Adipose tissue (tissue), 3 donors: ENCODE data around the gene METTL25B. TPM values are rescaled to one million over a fixed set of nuclear protein-coding genes. Genes with fewer than 3 reads are reported as not detected.

Experiments used
- H3K27ac ChIP-seq: one replicate; pipeline ENCODE4 v1.5.1; 2013; ENCODE audit warnings: low read depth, low read length
- WGBS, 3 donors: extraction: QIAGEN DNeasy Blood & Tissue Kit; methylation state at CpG; one replicate each; pipeline ENCODE4 v1.1.7; 2013; 5-methylcytosine and 5-hydroxymethylcytosine counted together
- polyA plus RNA-seq, 3 donors: library from polyadenylated mRNA; stranded (reverse); fragments of 200-250 nt; gene quantifications; one replicate each; pipeline ENCODE4 v1.2.3, GENCODE V29; 2013
- donor health status: healthy with polysubstance abuse.
- donor health status: Bipolar disorder and iron deficiency.
- donor health status: healthy.

Gene METTL25B
- polyA plus RNA-seq, 3 donors, result 22.7 to 25.4 (median 24.6) TPM

GRCh38 chr1:156714830-156715229 is 13.4 kb upstream of the METTL25B start:
- 81 to 87% (median 84%) methylated on average over 3 of the region's 3 CpGs for WGBS, 3 donors
- no peak overlapping the region for H3K27ac ChIP-seq

DNA sequence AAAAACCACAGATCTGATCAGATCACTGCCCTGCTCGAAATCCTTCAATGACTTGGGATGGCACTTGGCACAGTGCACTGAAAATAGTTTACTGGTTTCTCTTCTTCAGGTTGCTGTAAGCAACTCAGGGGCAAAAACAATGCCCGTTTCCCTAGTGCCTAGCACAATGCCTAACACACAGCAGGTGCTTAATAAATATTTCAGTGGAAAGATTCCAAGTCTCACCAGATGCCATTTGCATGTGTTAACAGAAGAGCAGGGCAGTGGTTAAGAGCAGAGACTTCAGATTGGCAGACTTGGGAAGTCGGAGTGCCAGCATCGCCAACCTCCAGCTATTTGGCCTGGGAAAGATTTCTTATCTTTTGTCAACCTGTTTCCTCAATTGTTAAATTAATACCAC is 10.9 kb upstream of the METTL25B start:
- H3K27ac ChIP-seq, result no peak overlapping the region
- 64 to 86% (median 83%) methylated on average over 4 of the region's 4 CpGs for WGBS, 3 donors

- WGBS, 3 donors, result 80 to 90% (median 86%) methylated on average over 2 of the region's 2 CpGs
- H3K27ac ChIP-seq, result no peak overlapping the region
Measured at GRCh38 chr1:156721131-156721530, 7.1 kb upstream of the METTL25B start.

DNA sequence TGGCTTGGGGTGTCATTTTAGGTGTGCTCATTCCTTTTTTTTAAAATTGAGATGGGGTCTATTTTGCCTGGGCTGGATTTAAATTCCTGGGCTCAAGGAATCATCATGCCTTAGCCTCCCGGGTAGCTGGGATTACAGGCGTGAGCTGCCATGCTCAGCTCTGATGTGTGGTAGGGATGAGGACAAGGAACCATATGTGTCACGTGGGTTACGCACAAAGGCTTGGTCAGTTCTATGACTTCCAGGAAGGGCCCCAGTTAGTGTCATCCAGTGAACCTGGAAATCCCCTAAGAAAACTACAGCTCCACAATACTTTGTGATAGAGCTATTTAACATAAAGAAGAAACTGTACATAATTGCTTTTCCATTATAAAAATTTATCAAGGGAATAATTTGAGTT is 6.7 kb upstream of the METTL25B start:
- no peak overlapping the region for H3K27ac ChIP-seq
- 86 to 96% (median 91%) methylated on average over 4 of the region's 4 CpGs for WGBS, 3 donors

- H3K27ac ChIP-seq, result no peak overlapping the region
- 12 to 15% (median 14%) methylated on average over 18 of the region's 18 CpGs for WGBS, 3 donors
Measured at GRCh38 chr1:156725683-156726280, 2.5 kb upstream of the METTL25B start.

- H3K27ac ChIP-seq, result no peak overlapping the region
- WGBS, 3 donors, result 45 to 53% (median 48%) methylated on average over 15 of the region's 15 CpGs
Measured at GRCh38 chr1:156726549-156727226, 1.6 kb upstream of the METTL25B start.

- H3K27ac ChIP-seq, result no peak overlapping the region
- WGBS, 3 donors, result 41 to 49% (median 43%) methylated on average over 7 of the region's 7 CpGs
Measured at GRCh38 chr1:156727492-156727891, 777 bp upstream of the METTL25B start.

DNA sequence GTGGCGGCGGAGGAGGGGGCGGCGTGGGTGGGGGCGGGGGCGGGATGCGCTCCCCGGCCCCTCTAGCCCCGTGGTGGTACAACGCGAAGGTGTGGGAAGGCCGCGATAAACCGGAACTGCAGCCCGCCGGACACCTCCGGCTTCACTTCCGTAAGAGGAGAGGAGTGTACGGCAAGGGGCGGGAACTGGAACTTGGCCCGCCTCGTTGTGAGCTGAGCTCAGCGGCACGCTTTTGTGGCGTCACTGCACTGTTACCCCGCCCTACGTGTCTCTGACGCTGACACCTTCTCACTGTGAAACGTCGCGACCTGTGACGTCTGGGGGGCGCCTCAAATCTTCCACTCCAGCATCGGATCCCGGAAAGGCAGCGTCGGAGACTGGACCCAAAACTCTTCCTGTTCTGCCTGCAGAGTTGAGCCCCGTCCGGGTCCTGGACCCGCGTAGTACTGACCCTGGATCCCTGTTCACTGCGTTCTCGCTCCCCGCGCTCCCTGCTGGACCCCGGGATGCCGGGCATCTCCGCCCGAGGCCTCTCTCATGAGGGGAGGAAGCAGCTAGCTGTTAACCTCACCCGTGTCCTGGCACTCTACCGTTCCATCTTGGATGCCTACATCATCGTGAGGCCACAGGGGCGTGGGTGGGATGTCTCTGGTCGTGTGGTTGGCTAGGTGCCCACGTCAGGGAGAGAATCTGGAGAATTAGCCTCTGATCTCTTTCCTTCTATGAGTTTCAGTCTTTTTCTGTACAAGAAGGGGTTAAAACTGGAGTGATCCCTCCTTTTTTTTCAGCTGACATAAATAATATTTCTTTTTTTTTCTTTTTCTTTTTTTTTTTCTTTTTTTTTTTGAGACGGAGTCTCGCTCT is 562 bp downstream of the METTL25B start, which contains the start of gene ISG20L2:
ISG20L2 (minus strand) TSS at position 168 of the 864 bp plus-strand sequence. CDS start 1,114 bp downstream, outside the sequence.
- 1% methylated on average over 55 to 57 of the region's 57 CpGs for WGBS, 3 donors
- peak within 1 kb of the TSS; percentile 90 for H3K27ac ChIP-seq

DNA sequence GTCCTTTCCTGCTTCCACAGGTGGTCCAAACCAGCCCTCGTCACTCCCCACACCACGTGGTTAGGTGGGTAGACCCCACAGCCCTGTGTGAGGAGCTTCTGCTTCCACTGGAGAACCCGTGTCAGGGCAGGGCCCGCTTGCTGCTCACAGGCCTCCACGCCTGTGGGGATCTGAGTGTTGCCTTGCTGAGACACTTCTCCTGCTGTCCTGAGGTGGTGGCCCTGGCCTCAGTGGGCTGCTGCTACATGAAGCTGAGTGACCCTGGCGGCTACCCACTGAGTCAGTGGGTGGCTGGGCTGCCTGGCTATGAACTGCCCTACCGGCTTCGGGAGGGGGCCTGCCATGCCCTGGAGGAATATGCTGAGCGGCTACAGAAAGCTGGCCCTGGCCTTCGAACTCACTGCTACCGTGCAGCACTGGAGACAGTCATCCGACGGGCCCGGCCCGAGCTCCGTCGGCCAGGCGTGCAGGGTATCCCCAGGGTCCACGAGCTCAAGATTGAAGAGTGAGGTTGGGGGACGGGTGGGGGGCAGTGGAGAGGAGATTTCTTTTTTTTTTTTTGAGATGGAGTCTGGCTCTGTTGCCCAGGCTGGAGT is 5.8 kb downstream of the METTL25B start:
- WGBS, 3 donors, result 92 to 95% (median 95%) methylated on average over 20 of the region's 20 CpGs

GRCh38 chr1:156738407-156738806 is 10.1 kb downstream of the METTL25B start:
- WGBS, 3 donors, result 84 to 92% (median 85%) methylated on average over 10 of the region's 10 CpGs
- no peak overlapping the region for H3K27ac ChIP-seq

More for the DNA sequence above, 5.8 kb downstream of the METTL25B start:
- no peak overlapping the region for H3K27ac ChIP-seq

GRCh38 chr1:156738916-156739315 is 10.6 kb downstream of the METTL25B start:
- WGBS, 3 donors, result 78 to 86% (median 82%) methylated on average over 2 of the region's 2 CpGs
- H3K27ac ChIP-seq, result no peak overlapping the region

GRCh38 chr1:156740237-156740740 is 12.0 kb downstream of the METTL25B start:
- peak overlapping the region; percentile 1 for H3K27ac ChIP-seq
- WGBS, 3 donors, result 10 to 28% (median 26%) methylated on average over 7 of the region's 7 CpGs

DNA sequence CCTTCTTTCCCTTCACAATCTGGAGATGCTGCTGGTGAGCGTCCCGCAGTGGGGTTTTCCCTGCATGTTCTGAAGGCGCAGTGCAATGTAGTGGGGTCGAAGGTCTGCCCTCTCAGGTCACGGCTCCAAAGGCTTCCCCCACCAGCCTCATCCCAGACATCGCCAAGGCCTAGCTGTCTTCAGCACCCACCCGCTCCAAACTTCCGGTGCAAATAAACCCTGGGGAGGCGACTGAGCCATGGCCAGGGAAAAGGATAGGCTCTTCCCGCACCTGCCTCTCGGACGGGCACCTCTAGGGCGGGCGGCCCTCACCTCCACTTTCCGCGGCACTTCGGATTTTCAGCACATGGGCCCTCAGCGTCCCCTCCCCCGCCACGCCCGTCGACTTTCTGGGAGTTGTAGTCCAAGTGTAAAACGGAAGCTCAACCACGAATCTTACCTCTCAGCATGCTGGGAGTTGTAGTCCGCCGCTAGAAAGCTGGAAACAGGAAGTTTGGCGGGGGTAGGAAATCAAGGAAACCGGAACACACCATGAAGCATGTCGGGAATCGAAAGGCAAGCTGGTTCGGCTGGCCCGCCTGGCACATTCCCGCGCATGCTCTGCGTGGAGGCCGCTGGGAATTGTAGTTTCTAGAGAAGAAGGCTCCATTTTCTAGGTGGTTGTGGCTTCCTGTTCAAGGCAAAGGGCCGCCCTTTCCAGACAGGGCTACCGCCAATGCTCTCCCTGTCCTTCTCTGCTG is 12.6 kb downstream of the METTL25B start, which contains the start of gene MRPL24:
MRPL24 (minus strand) TSS at position 348 of the 740 bp plus-strand sequence. CDS start 2,384 bp downstream, outside the sequence.
- WGBS, 3 donors, result 0% methylated on average over 38 of the region's 38 CpGs
- H3K27ac ChIP-seq, result peak within 1 kb of the TSS; percentile 1

- WGBS, 3 donors, result 44 to 48% (median 47%) methylated on average over 8 of the region's 8 CpGs
Measured at GRCh38 chr1:156741481-156741983, 13.3 kb downstream of the METTL25B start.

DNA sequence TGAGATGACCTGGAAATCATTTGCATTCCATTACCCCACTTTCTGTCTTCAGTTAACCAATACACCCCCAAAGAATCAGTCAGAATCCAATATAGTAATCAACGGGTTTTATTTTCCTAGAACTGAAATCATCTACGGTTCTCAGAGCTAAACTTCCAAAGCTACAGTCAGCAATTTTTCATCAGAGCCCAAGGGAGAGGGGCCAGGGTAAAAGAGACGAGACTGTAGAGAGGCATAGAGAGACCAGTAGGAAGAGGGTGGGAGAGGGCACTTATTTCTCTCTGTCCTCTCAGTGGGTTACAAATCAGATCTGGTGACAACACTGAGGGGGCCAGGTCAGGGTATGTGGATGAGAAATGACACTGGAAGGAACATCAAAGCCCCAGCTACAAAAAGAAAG is 13.7 kb downstream of the METTL25B start:
- H3K27ac ChIP-seq, result no peak overlapping the region
- WGBS, 3 donors, result 66 to 79% (median 69%) methylated on average over 3 of the region's 3 CpGs

More at GRCh38 chr1:156741481-156741983, 13.3 kb downstream of the METTL25B start:
- no peak overlapping the region for H3K27ac ChIP-seq

DNA sequence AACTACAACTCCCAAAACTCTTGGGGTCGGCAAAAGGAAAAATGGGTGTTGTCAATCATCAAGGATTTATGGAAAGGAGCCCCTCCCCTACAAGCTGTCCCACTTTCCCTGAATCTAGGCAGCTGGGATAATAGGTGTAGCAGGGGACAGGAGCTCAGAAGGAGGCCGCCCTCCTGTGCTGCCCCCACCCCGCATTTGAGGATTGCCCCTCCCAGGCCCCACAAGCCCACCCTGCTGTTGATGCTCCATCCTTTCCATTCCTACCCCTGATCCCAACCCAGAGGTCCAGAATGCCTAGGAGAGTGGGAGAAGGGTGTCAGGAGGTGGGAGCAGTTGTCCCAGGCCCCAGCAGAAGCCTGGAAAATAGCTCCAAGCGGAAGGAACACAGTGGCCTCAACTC is 14.5 kb downstream of the METTL25B start:
- WGBS, 3 donors, result 92% methylated on average over 4 of the region's 4 CpGs

More for the DNA sequence above, 14.5 kb downstream of the METTL25B start:
- no peak overlapping the region for H3K27ac ChIP-seq
